ENCODE measurements around the gene GTF2A1. TPM values are rescaled to one million over a fixed set of nuclear protein-coding genes. Genes with fewer than 3 reads are reported as not detected.
A peak's percentile ranks its signal among the peaks of the same experiment; 100 is the strongest.
"Not testable (repeated sequence)": the region's sequence is repeated elsewhere in the genome, so short reads cannot be mapped to it uniquely, and the experiment has no call there.

The GTF2A1 gene
- total RNA-seq, 1 donor from 2014 or later = 26.1 TPM

DNA sequence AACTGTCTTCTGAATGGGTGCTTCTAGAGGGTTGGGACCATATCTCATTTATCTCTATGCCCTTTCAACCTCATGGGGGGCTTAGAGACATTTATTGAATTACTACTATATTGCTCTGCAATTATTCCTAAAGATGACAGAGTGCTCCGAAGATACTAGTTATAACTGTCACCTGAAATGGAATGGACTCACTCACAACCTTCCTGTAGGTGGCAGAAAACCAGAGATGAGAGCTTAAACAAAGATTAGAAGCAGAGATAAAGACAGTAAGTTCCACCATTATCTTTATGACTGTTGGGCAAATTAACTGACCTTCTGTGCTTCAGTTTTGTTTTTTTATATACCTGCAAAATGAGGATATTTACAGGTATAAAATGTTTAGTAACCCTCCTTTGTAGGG lies 31.5 kb upstream of the GTF2A1 start:
- H3K4me3 ChIP-seq = no peak overlapping the region
- ATAC-seq (no peak), DNase-seq (no peak)
- no peaks in the 10 kb centered on the region for H3K9me3 ChIP-seq
- H3K27me3 ChIP-seq (ENCODE audit: low read depth) = no peaks in the 10 kb centered on the region
- H3K36me3 ChIP-seq = no peaks in the 10 kb centered on the region
- H3K4me1 ChIP-seq = no peaks in the 10 kb centered on the region
- intact Hi-C loops (cut with DNase I) = no loop called here
- H3K27ac ChIP-seq = no peak overlapping the region
- TF ChIP-seq, protein P1, sequence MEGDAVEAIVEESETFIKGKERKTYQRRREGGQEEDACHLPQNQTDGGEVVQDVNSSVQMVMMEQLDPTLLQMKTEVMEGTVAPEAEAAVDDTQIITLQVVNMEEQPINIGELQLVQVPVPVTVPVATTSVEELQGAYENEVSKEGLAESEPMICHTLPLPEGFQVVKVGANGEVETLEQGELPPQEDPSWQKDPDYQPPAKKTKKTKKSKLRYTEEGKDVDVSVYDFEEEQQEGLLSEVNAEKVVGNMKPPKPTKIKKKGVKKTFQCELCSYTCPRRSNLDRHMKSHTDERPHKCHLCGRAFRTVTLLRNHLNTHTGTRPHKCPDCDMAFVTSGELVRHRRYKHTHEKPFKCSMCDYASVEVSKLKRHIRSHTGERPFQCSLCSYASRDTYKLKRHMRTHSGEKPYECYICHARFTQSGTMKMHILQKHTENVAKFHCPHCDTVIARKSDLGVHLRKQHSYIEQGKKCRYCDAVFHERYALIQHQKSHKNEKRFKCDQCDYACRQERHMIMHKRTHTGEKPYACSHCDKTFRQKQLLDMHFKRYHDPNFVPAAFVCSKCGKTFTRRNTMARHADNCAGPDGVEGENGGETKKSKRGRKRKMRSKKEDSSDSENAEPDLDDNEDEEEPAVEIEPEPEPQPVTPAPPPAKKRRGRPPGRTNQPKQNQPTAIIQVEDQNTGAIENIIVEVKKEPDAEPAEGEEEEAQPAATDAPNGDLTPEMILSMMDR (IDR thresholded peaks at IDR 0.05) = no peak

DNA sequence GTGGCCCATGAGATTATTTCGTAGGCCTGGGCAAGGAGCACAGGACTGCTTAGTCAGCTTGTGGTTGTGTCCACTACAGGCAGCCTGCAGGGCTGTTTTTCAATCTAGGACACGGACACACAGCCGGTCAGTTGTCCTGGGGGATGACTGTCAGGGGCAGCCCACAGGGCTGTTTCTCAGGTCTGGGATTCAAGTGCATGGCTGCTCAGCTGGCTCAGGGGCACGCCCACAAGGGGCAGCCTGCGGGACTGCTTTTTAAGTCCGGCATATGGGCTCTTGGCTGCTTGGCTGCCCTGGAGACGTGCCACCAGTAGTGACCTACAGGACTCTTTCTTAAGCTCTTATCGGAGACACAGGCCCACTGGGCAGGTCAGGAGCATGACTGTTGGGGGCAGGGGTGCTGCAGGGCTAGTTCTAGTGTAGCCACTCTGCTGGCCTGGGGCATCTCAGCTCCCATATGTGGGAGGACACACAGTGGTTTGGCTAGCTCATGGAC lies 26.6 kb upstream of the GTF2A1 start:
- peak in 1 of 2 donors; percentile 35 for ATAC-seq
- H3K9me3 ChIP-seq = peaks cover 4% of the 10 kb centered on the region
- no peaks in the 10 kb centered on the region for H3K27me3 ChIP-seq (ENCODE audit: low read depth)
- no peak for DNase-seq
- no peaks in the 10 kb centered on the region for H3K36me3 ChIP-seq
- H3K4me3 ChIP-seq = no peak overlapping the region
- H3K4me1 ChIP-seq = no peaks in the 10 kb centered on the region
- no peak overlapping the region for H3K27ac ChIP-seq
- TF ChIP-seq, protein P1 (IDR thresholded peaks at IDR 0.05) = no peak
- intact Hi-C loops (cut with DNase I) = no loop called here

DNA sequence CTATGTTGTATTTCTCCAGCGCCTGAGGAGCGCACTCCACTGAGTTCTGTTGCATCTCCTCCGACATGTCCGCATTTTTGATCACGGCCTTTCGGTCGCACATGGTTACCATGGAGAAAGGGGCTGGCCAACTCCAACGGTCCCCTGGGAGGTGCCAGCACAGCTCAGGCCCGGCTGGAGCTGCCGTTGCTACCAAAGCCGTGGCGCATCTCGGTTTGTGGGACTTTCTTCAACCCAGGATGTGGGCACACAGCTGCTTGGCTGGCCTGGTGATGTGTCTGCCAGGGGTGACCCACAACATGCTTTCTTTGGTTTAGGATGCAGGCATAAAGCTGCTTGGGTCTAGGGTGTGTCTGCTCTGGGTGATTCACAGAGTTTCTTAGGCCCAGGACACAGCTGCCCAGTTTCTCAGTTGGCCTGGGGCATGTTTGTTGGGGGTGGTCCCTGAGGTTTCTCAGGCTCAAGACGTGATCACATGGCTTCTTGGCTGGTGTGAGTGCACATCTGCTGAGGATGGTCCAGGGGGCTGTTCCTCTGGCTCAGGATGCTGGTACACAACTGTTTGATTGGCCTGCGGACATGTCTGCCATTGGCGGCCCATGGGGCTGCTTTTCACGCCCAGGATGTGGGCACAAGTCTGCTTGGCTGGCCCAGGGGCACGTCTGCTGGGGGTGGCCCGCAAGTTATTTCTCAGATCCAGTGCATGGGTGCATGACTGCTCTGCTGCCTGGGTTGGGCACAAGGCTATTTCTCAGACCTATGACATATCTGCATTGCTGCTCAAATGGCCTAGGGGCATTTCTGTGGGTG lies 25.9 kb upstream of the GTF2A1 start:
- Histone ChIP-seq H3K4me1 (no peaks in the 10 kb centered on the region), H3K36me3 (no peaks in the 10 kb centered on the region), H3K27me3 (ENCODE audit: low read depth) (no peaks in the 10 kb centered on the region), H3K9me3 (peaks cover 4% of the 10 kb centered on the region), H3K4me3 (no peak overlapping the region), H3K27ac (no peak overlapping the region)
- intact Hi-C loops (cut with DNase I) = no loop called here
- ATAC-seq = peak in 1 of 2 donors; percentile 29
- DNase-seq = peak; percentile 39
- TF ChIP-seq, protein P1 (IDR thresholded peaks at IDR 0.05) = no peak

GRCh38 chr14:81245771-81246170 lies 25.0 kb upstream of the GTF2A1 start:
- TF ChIP-seq, protein P1 (IDR thresholded peaks at IDR 0.05) = no peak
- DNase-seq (no peak), ATAC-seq (no peak)
- no peak overlapping the region for H3K4me3 ChIP-seq
- H3K4me1 ChIP-seq = no peaks in the 10 kb centered on the region
- intact Hi-C loops (cut with DNase I) = no loop called here
- no peaks in the 10 kb centered on the region for H3K27me3 ChIP-seq (ENCODE audit: low read depth)
- peaks cover 4% of the 10 kb centered on the region for H3K9me3 ChIP-seq
- H3K27ac ChIP-seq = no peak overlapping the region
- no peaks in the 10 kb centered on the region for H3K36me3 ChIP-seq

DNA sequence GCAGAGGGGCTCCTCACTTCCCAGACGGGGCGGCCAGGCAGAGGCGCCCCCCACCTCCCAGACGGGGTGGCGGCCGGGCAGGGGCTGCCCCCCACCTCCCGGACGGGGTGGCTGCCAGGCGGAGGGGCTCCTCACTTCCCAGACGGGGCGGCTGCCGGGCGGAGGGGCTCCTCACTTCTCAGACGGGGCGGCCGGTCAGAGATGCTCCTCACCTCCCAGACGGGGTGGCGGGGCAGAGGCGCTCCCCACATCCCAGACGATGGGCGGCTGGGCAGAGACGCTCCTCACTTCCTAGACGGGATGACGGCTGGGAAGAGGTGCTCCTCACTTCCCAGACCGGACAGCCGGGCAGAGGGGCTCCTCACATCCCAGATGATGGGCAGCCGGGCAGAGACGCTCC lies 23.7 kb upstream of the GTF2A1 start:
- H3K4me1 ChIP-seq; intact Hi-C loops (cut with DNase I); H3K27me3 ChIP-seq (ENCODE audit: low read depth); H3K4me3 ChIP-seq; ATAC-seq; H3K36me3 ChIP-seq; H3K27ac ChIP-seq; DNase-seq; H3K9me3 ChIP-seq: not testable (repeated sequence)

GRCh38 chr14:81243499-81243898 lies 22.7 kb upstream of the GTF2A1 start:
- Histone ChIP-seq H3K4me1 (no peaks in the 10 kb centered on the region), H3K27ac (no peak overlapping the region), H3K36me3 (no peaks in the 10 kb centered on the region), H3K9me3 (peaks cover 4% of the 10 kb centered on the region), H3K4me3 (no peak overlapping the region), H3K27me3 (ENCODE audit: low read depth) (no peaks in the 10 kb centered on the region)
- intact Hi-C loops (cut with DNase I) = no loop called here
- TF ChIP-seq, protein P1 (IDR thresholded peaks at IDR 0.05) = no peak
- DNase-seq (no peak), ATAC-seq (no peak)

GRCh38 chr14:81236849-81237248 lies 16.1 kb upstream of the GTF2A1 start:
- H3K4me3 ChIP-seq; ATAC-seq; H3K36me3 ChIP-seq; H3K27ac ChIP-seq; H3K27me3 ChIP-seq (ENCODE audit: low read depth); intact Hi-C loops (cut with DNase I); H3K9me3 ChIP-seq; DNase-seq; H3K4me1 ChIP-seq: not testable (repeated sequence)

All from lower lobe of right lung (tissue), 2 donors.